ENCODE measurements around the gene FREM3. TPM values are rescaled to one million over a fixed set of nuclear protein-coding genes. Genes with fewer than 3 reads are reported as not detected.

Gene FREM3
- total and polyA plus RNA-seq, 2 donors (not counting 1 experiment from before 2014, with no cell fraction given) = not detected

GRCh38 chr4:143609492-143609891 lies 91.0 kb downstream of the FREM3 start:
- H3K4me1 ChIP-seq (ENCODE audit: control insufficient read depth, extremely low read depth, insufficient read depth, low read length) = no peaks in the 10 kb centered on the region
- no peak overlapping the region for H2AFZ ChIP-seq (ENCODE audit: low read length)
- DNase-seq (ENCODE audit: low read depth in 2 of 2) = no peak
- no peaks in the 10 kb centered on the region for H4K20me1 ChIP-seq (ENCODE audit: control insufficient read depth, extremely low read depth, insufficient read depth, low read length)
- no peaks in the 10 kb centered on the region for H3K27me3 ChIP-seq (ENCODE audit: control insufficient read depth, insufficient read depth, low read length)
- no peaks in the 10 kb centered on the region for H3K9me3 ChIP-seq (ENCODE audit: control insufficient read depth, insufficient read depth, low read depth, low read length)
- no peak overlapping the region for H3K4me3 ChIP-seq (replicated peaks in 1 of 4; ENCODE audit: control extremely low read depth in 1 of 4, insufficient read depth in 1 of 4, low read depth in 3 of 4, low read length in 4 of 4)
- H3K9ac ChIP-seq (ENCODE audit: insufficient read depth, low read length) = no peak overlapping the region
- H3K4me2 ChIP-seq (ENCODE audit: extremely low read depth, insufficient read depth, low read length) = no peak overlapping the region
- no peaks in the 10 kb centered on the region for H3K36me3 ChIP-seq (ENCODE audit: control insufficient read depth, insufficient read depth, low read length)
- no peak overlapping the region for H3K27ac ChIP-seq (ENCODE audit: insufficient read depth, low read length)
- H3K79me2 ChIP-seq (ENCODE audit: control insufficient read depth, insufficient read depth, low read length) = no peaks in the 10 kb centered on the region
- TF ChIP-seq, protein P1, sequence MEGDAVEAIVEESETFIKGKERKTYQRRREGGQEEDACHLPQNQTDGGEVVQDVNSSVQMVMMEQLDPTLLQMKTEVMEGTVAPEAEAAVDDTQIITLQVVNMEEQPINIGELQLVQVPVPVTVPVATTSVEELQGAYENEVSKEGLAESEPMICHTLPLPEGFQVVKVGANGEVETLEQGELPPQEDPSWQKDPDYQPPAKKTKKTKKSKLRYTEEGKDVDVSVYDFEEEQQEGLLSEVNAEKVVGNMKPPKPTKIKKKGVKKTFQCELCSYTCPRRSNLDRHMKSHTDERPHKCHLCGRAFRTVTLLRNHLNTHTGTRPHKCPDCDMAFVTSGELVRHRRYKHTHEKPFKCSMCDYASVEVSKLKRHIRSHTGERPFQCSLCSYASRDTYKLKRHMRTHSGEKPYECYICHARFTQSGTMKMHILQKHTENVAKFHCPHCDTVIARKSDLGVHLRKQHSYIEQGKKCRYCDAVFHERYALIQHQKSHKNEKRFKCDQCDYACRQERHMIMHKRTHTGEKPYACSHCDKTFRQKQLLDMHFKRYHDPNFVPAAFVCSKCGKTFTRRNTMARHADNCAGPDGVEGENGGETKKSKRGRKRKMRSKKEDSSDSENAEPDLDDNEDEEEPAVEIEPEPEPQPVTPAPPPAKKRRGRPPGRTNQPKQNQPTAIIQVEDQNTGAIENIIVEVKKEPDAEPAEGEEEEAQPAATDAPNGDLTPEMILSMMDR (conservative IDR thresholded peaks at IDR 0.05 in 1 of 2, IDR thresholded peaks at IDR 0.05 in 1 of 2; ENCODE audit: low read depth in 1 of 2, low read length in 2 of 2) = no peak
- TF ChIP-seq EZH2 (IDR thresholded peaks at IDR 0.05; ENCODE audit: low read length, missing control alignments) = no peak

DNA sequence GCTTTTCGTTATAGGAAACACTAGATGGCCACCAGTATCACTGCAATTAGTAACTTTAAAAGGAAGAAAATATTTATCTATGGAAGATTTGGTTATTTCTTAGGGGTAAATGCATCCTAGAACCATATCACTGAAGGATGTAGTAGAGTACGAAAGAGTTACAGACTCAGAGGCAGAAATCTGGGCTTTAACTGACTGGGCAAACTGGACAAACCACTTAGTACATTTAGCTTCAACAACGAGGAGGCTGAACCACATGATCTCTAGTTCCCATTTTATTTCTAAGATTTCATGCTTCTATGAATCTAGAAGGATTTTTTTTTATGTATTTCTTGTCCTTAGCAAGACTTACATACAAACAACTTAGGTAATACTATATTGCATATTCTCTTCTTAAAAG lies 94.0 kb downstream of the FREM3 start:
- Histone ChIP-seq H3K27ac (ENCODE audit: insufficient read depth, low read length) (no peak overlapping the region), H3K27me3 (ENCODE audit: control insufficient read depth, insufficient read depth, low read length) (no peaks in the 10 kb centered on the region), H3K79me2 (ENCODE audit: control insufficient read depth, insufficient read depth, low read length) (no peaks in the 10 kb centered on the region), H2AFZ (ENCODE audit: low read length) (no peak overlapping the region), H4K20me1 (ENCODE audit: control insufficient read depth, extremely low read depth, insufficient read depth, low read length) (no peaks in the 10 kb centered on the region), H3K4me3 (replicated peaks in 1 of 4; ENCODE audit: control extremely low read depth in 1 of 4, insufficient read depth in 1 of 4, low read depth in 3 of 4, low read length in 4 of 4) (no peak overlapping the region), H3K4me2 (ENCODE audit: extremely low read depth, insufficient read depth, low read length) (no peak overlapping the region), H3K9ac (ENCODE audit: insufficient read depth, low read length) (no peak overlapping the region), H3K9me3 (ENCODE audit: control insufficient read depth, insufficient read depth, low read depth, low read length) (no peaks in the 10 kb centered on the region), H3K36me3 (ENCODE audit: control insufficient read depth, insufficient read depth, low read length) (no peaks in the 10 kb centered on the region), H3K4me1 (ENCODE audit: control insufficient read depth, extremely low read depth, insufficient read depth, low read length) (no peaks in the 10 kb centered on the region)
- TF ChIP-seq, protein P1 (conservative IDR thresholded peaks at IDR 0.05 in 1 of 2, IDR thresholded peaks at IDR 0.05 in 1 of 2; ENCODE audit: low read depth in 1 of 2, low read length in 2 of 2) = no peak
- TF ChIP-seq EZH2 (IDR thresholded peaks at IDR 0.05; ENCODE audit: low read length, missing control alignments) = no peak
- no peak for DNase-seq (ENCODE audit: low read depth in 2 of 2)

DNA sequence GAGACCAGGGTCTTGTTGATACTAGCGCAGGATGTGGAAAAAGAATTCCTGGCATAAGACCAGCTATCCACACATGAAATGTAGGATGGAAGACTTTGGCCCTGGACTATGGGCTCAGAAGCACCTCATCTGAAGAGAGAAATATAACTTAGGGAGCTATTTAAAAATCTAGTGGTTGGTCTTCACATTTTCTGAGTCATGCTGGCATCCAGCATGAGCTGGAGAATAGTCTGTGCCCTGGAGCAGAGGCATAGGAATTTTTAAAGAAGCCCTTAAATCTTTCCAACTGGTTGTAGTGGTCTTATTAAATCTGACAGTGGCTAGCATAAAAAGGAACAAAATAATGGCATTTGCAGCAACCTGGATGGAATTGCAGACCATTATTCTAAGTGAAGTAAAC lies 100.6 kb downstream of the FREM3 start:
- H3K4me3 ChIP-seq (replicated peaks in 1 of 4; ENCODE audit: control extremely low read depth in 1 of 4, insufficient read depth in 1 of 4, low read depth in 3 of 4, low read length in 4 of 4) = no peak overlapping the region
- no peak overlapping the region for H3K4me2 ChIP-seq (ENCODE audit: extremely low read depth, insufficient read depth, low read length)
- no peaks in the 10 kb centered on the region for H3K79me2 ChIP-seq (ENCODE audit: control insufficient read depth, insufficient read depth, low read length)
- TF ChIP-seq EZH2 (IDR thresholded peaks at IDR 0.05; ENCODE audit: low read length, missing control alignments) = no peak
- TF ChIP-seq, protein P1 (conservative IDR thresholded peaks at IDR 0.05 in 1 of 2, IDR thresholded peaks at IDR 0.05 in 1 of 2; ENCODE audit: low read depth in 1 of 2, low read length in 2 of 2) = no peak
- DNase-seq (ENCODE audit: low read depth in 2 of 2) = no peak
- H2AFZ ChIP-seq (ENCODE audit: low read length) = no peak overlapping the region
- no peaks in the 10 kb centered on the region for H3K4me1 ChIP-seq (ENCODE audit: control insufficient read depth, extremely low read depth, insufficient read depth, low read length)
- no peaks in the 10 kb centered on the region for H3K9me3 ChIP-seq (ENCODE audit: control insufficient read depth, insufficient read depth, low read depth, low read length)
- H3K36me3 ChIP-seq (ENCODE audit: control insufficient read depth, insufficient read depth, low read length) = no peaks in the 10 kb centered on the region
- no peak overlapping the region for H3K27ac ChIP-seq (ENCODE audit: insufficient read depth, low read length)
- no peak overlapping the region for H3K9ac ChIP-seq (ENCODE audit: insufficient read depth, low read length)
- H3K27me3 ChIP-seq (ENCODE audit: control insufficient read depth, insufficient read depth, low read length) = no peaks in the 10 kb centered on the region
- no peaks in the 10 kb centered on the region for H4K20me1 ChIP-seq (ENCODE audit: control insufficient read depth, extremely low read depth, insufficient read depth, low read length)
